HepG2 (cell line): Measurements from ENCODE around the gene ALKBH5. TPM values are rescaled to one million over a fixed set of nuclear protein-coding genes. Genes with fewer than 3 reads are reported as not detected.

ENCODE experiments used
- ATAC-seq: fragments of 200-7000 bp; cut with Tn5 transposase; 3 replicates; pipeline ENCODE4 v1.9.1; 2020; ENCODE audit warnings: mild to moderate bottlenecking, moderate library complexity
- BruUV-seq: library from RNA; stranded (reverse); fragments of 400-500 nt; replicated peaks from 2 replicates; lab custom pipeline; 2021; lab: Mats Ljungman, UMichigan
- CTCF ChIA-PET: fragments of 300-600 bp; formaldehyde crosslinking; extraction: SDS; loops from one replicate; lab custom pipeline; 2021; ENCODE audit warnings: low total read pairs, inconsistent platforms, low intra/inter-chr PET ratio; lab: Yijun Ruan, JAX
- POLR2A ChIA-PET: fragments of 350-600 bp; sonication (Branson Sonifier 250); formaldehyde crosslinking; loops from one replicate; lab custom pipeline; 2020; ENCODE audit warnings: antibody characterized with exemption, inconsistent platforms; lab: Yijun Ruan, JAX
- DNase-seq: peaks from one replicate; pipeline ENCODE4 v3.0.0-alpha.2; 2015; ENCODE audit warnings: low spot score
- FAIRE-seq: peaks from 3 replicates; lab custom pipeline; 2011; peaks lifted over from hg19 to GRCh38; lab: Jason Lieb, UNC
- H2AFZ ChIP-seq: one replicate; pipeline ENCODE4 v1.6.1; 2011; ENCODE audit warnings: low read length, inconsistent platforms
- H3K27ac ChIP-seq: fragments of 300-600 bp; 3 replicates; pipeline ENCODE4 v1.8.0; 2011; ENCODE audit warnings: mixed run types, mild to moderate bottlenecking, mixed read lengths, low read length, inconsistent platforms; ENCODE audit not compliant: insufficient read depth; ENCODE audit errors: extremely low read length
- H3K27me3 ChIP-seq, 2 experiments: fragments of 200-600 bp in 1 of 2; 2 replicates in 1 of 2; 3 replicates in 1 of 2; pipeline versions ENCODE4 v1.6.0 to v1.8.0; 2011; ENCODE audit warnings: low read length in 2 of 2, mild to moderate bottlenecking in 2 of 2, moderate library complexity in 2 of 2, inconsistent platforms in 1 of 2; ENCODE audit not compliant: insufficient read depth in 2 of 2, control insufficient read depth in 1 of 2
- H3K36me3 ChIP-seq, 2 experiments: fragments of 200-600 bp in 1 of 2; replicated peaks in 1 of 2; 2 replicates in 1 of 2; 3 replicates in 1 of 2; pipeline versions ENCODE4 v1.5.1 to v1.8.0; 2011; ENCODE audit warnings: low read length in 2 of 2, inconsistent platforms in 1 of 2; ENCODE audit not compliant: insufficient read depth in 2 of 2, control insufficient read depth in 1 of 2
- H3K4me1 ChIP-seq: 2 replicates; pipeline ENCODE4 v1.5.1; 2012; ENCODE audit warnings: low read length, inconsistent platforms; ENCODE audit not compliant: insufficient read depth
- H3K4me2 ChIP-seq: 2 replicates; pipeline ENCODE4 v1.6.0; 2011; ENCODE audit warnings: low read depth, low read length, inconsistent platforms
- H3K4me3 ChIP-seq, 3 experiments: fragments of 200-600 bp in 1 of 3; sonication (generic), shearing (Covaris generic) in 1 of 3; replicated peaks in 1 of 3; 2 replicates each; pipeline ENCODE4 v1.5.1; 2011 to 2016; ENCODE audit warnings: low read length in 3 of 3, inconsistent platforms in 2 of 3, low read depth in 2 of 3, mild to moderate bottlenecking in 2 of 3, control low read depth in 1 of 3, mixed read lengths in 1 of 3; ENCODE audit not compliant: insufficient read depth in 1 of 3
- H3K79me2 ChIP-seq: one replicate; pipeline ENCODE4 v1.6.1; 2011; ENCODE audit warnings: low read length, inconsistent platforms; ENCODE audit not compliant: insufficient read depth
- H3K9ac ChIP-seq: 2 replicates; pipeline ENCODE4 v1.6.0; 2011; ENCODE audit warnings: mild to moderate bottlenecking, low read depth, low read length, inconsistent platforms; ENCODE audit not compliant: insufficient read depth
- H3K9me3 ChIP-seq: 2 replicates; pipeline ENCODE4 v1.5.1; 2012; ENCODE audit warnings: mild to moderate bottlenecking, low read length
- H4K20me1 ChIP-seq: 2 replicates; pipeline ENCODE4 v1.6.0; 2011; ENCODE audit warnings: inconsistent platforms, mild to moderate bottlenecking, low read length, moderate library complexity; ENCODE audit not compliant: insufficient read depth
- ARID4A ChIP-seq: sonication (generic); formaldehyde crosslinking; IDR thresholded peaks from 2 replicates; pipeline ENCODE4 v1.5.0; 2020; ENCODE audit warnings: mild to moderate bottlenecking, missing genetic modification reagents, borderline replicate concordance
- GMEB1 ChIP-seq: sonication (generic); formaldehyde crosslinking; IDR thresholded peaks from 2 replicates; pipeline ENCODE4 v1.5.1; 2020; ENCODE audit warnings: missing genetic modification reagents, mild to moderate bottlenecking, borderline replicate concordance
- HOXA3 ChIP-seq: sonication (generic); formaldehyde crosslinking; IDR thresholded peaks from 2 replicates; pipeline ENCODE4 v1.5.0; 2020; ENCODE audit warnings: missing genetic modification reagents
- JUND ChIP-seq: sonication (generic); formaldehyde crosslinking; IDR thresholded peaks from 2 replicates; pipeline ENCODE4 v1.8.0; 2022; ENCODE audit warnings: mild to moderate bottlenecking, missing genetic modification reagents
- KLF6 ChIP-seq: IDR thresholded peaks from 2 replicates; pipeline ENCODE4 v1.8.0; 2016; ENCODE audit warnings: missing biosample characterization, missing genetic modification reagents
- MBD4 ChIP-seq: IDR thresholded peaks from 2 replicates; pipeline ENCODE4 v1.6.1; 2012; ENCODE audit warnings: low read length, inconsistent platforms, borderline replicate concordance
- RFX5 ChIP-seq: IDR thresholded peaks from 2 replicates; pipeline ENCODE4 v1.6.1; 2011; ENCODE audit warnings: low read depth, low read length, improper control_type of control experiment
- SIX4 ChIP-seq: sonication (generic); formaldehyde crosslinking; IDR thresholded peaks from 2 replicates; pipeline ENCODE4 v1.4.0; 2020; ENCODE audit warnings: missing genetic modification reagents
- SMAD9 ChIP-seq: sonication (generic); formaldehyde crosslinking; IDR thresholded peaks from 2 replicates; pipeline ENCODE4 v1.5.1; 2020; ENCODE audit warnings: mild to moderate bottlenecking, missing genetic modification reagents
- TBL1XR1 ChIP-seq: fragments of 150-350 bp; IDR thresholded peaks from 2 replicates; pipeline ENCODE4 v1.6.1; 2014; ENCODE audit warnings: borderline replicate concordance, low read length; ENCODE audit not compliant: partially characterized antibody
- ZMYM4 ChIP-seq: sonication (generic); formaldehyde crosslinking; IDR thresholded peaks from 2 replicates; pipeline ENCODE4 v1.8.1; 2023; ENCODE audit warnings: mild to moderate bottlenecking, missing genetic modification reagents
- ZNF234 ChIP-seq: sonication (generic); formaldehyde crosslinking; conservative IDR thresholded peaks from 2 replicates; pipeline ENCODE4 v1.5.1; 2020; ENCODE audit warnings: mild to moderate bottlenecking, missing genetic modification reagents
- ZNF260 ChIP-seq: sonication (generic); formaldehyde crosslinking; IDR thresholded peaks from 2 replicates; pipeline ENCODE4 v1.4.0; 2020; ENCODE audit warnings: missing genetic modification reagents, low read depth, mild to moderate bottlenecking, borderline replicate concordance
- ZNF605 ChIP-seq: sonication (generic); formaldehyde crosslinking; IDR thresholded peaks from 2 replicates; pipeline ENCODE4 v1.8.0; 2022; ENCODE audit warnings: mild to moderate bottlenecking, missing genetic modification reagents
- ZNF713 ChIP-seq: sonication (generic); formaldehyde crosslinking; IDR thresholded peaks from 2 replicates; pipeline ENCODE4 v1.4.0; 2020; ENCODE audit warnings: mild to moderate bottlenecking, missing genetic modification reagents
- ZNF773 ChIP-seq: sonication (generic); formaldehyde crosslinking; IDR thresholded peaks from 2 replicates; pipeline ENCODE4 v1.4.0; 2020; ENCODE audit warnings: missing genetic modification reagents, borderline replicate concordance
- ZNF878 ChIP-seq: sonication (generic); formaldehyde crosslinking; IDR thresholded peaks from 2 replicates; pipeline ENCODE4 v1.8.1; 2023; ENCODE audit warnings: mild to moderate bottlenecking, missing genetic modification reagents, moderate library complexity
- WGBS: methylation state at CpG from one replicate; pipeline ENCODE4 v1.1.6; 2017; ENCODE audit warnings: low lambda C conversion rate; 5-methylcytosine and 5-hydroxymethylcytosine counted together
- in situ Hi-C: cut with HindIII; loops from 2 replicates; pipeline ENCODE4 v1.10.0; 2017; ENCODE audit warnings: low pct_unique_long_range_greater_than_20kb; ENCODE audit not compliant: extremely low pct_ligation_motif_present
- intact Hi-C: fragments of 100-400 bp; cut with micrococcal nuclease; formaldehyde crosslinking; loops from one replicate; pipeline ENCODE4 v1.10.0; 2022; ENCODE audit not compliant: unreplicated experiment
- polyA plus RNA-seq, 8 experiments: library from polyadenylated mRNA; depleted of rRNA in 3 of 8; stranded (reverse) in 7 of 8; unstranded in 1 of 8; fragments of >200 nt; fragmentation: Illumina TruSeq in 4 of 8; extraction: Trizol in 4 of 8; gene quantifications; 2 replicates each; pipeline versions ENCODE4 v1.2.1 to v1.2.3, GENCODE V29; 2011 to 2016; ENCODE audit warnings: low read depth in 4 of 8, missing spikeins in 1 of 8, mixed read lengths in 1 of 8; ENCODE audit not compliant: insufficient read depth in 1 of 8
- total RNA-seq, 5 experiments: library from RNA; depleted of rRNA; stranded (reverse); fragments of >200 nt; fragmentation: Illumina TruSeq; extraction: Trizol; gene quantifications; 2 replicates each; pipeline ENCODE4 v1.2.3, GENCODE V29; 2016; ENCODE audit warnings: low read depth in 1 of 5

ALKBH5 gene
- total and polyA plus RNA-seq, 2 of the 13 experiments (the other 11 are each of a cell fraction or from before 2014, with no cell fraction given), result 68.9 to 76.9 TPM

- TF ChIP-seq ARID4A (no peak), JUND (CRISPR knock-in tag) (no peak), ZNF878 (no peak), RFX5 (no peak), MBD4 (no peak), ZNF260 (no peak)
Measured at GRCh38 chr17:18231164-18231563, 47.5 kb downstream of the ALKBH5 start (continued).

GRCh38 chr17:18233803-18234518 is 50.3 kb downstream of the ALKBH5 start:
- Histone ChIP-seq H3K79me2 (peaks cover 7% of the 10 kb centered on the region), H3K36me3 (peaks cover 11 to 30% of the 10 kb centered on the region in 2 experiments; a peak in 4 of 5 replicates), H3K27ac (no peak overlapping the region), H3K9ac (no peak overlapping the region), H3K9me3 (no peaks in the 10 kb centered on the region), H3K4me2 (no peak overlapping the region), H3K4me3 (no peak overlapping the region), H3K4me1 (peaks cover 8% of the 10 kb centered on the region), H2AFZ (no peak overlapping the region), H4K20me1 (no peaks in the 10 kb centered on the region), H3K27me3 (no peaks in the 10 kb centered on the region)
- in situ Hi-C loops, result no loop called here
- DNase-seq (no peak), ATAC-seq (no peak), FAIRE-seq (no peak)
- WGBS, result 91% methylated on average over 9 of the region's 22 CpGs
- BruUV-seq, result no TSS peak
- intact Hi-C loops, result no loop called here
- CTCF ChIA-PET, result no interaction called here
- TF ChIP-seq KLF6 (CRISPR knock-in tag) (no peak), GMEB1 (no peak), ZNF605 (no peak), SIX4 (CRISPR knock-in tag) (no peak), TBL1XR1 (no peak), ZNF713 (CRISPR knock-in tag) (no peak), ZNF773 (no peak), ZNF234 (CRISPR knock-in tag) (no peak), ZMYM4 (CRISPR knock-in tag) (no peak), SMAD9 (CRISPR knock-in tag) (no peak), HOXA3 (CRISPR knock-in tag) (no peak)
- TF ChIP-seq, all 625 proteins: peak for 0
- POLR2A ChIA-PET, result no interaction called here
